Right lobe of liver (tissue), 6 donors: ENCODE data around the gene TSPAN32. TPM values are rescaled to one million over a fixed set of nuclear protein-coding genes. Genes with fewer than 3 reads are reported as not detected.
"Not testable (repeated sequence)": the region's sequence is repeated elsewhere in the genome, so short reads cannot be mapped to it uniquely, and the experiment has no call there.

Source experiments
- ATAC-seq, 4 donors: fragments of 200-7000 bp; cut with Tn5 transposase; one replicate each; pipeline ENCODE4 v1.9.1; 2020; ENCODE audit warnings: mild to moderate bottlenecking in 4 of 4, moderate library complexity in 4 of 4
- DNase-seq, 3 donors: peaks; one replicate each; pipeline ENCODE4 v3.0.0-alpha.2; 2020
- H3K27ac ChIP-seq, 3 donors: fragments of 200-600 bp; one replicate each; pipeline ENCODE4 v1.8.0; 2022
- H3K27me3 ChIP-seq, 2 donors: fragments of 200-600 bp; one replicate each; pipeline ENCODE4 v1.8.0; 2022
- H3K36me3 ChIP-seq, 4 donors: fragments of 200-600 bp; sonication (generic) in 1 of 4; one replicate each; pipeline versions ENCODE4 v1.5.1 to v1.8.0; 2017 to 2022; ENCODE audit warnings: control low read depth in 1 of 4
- H3K4me1 ChIP-seq, 4 donors: fragments of 200-600 bp; sonication (generic) in 1 of 4; one replicate each; pipeline versions ENCODE4 v1.5.1 to v1.8.0; 2017 to 2022; ENCODE audit warnings: control low read depth in 1 of 4
- H3K4me3 ChIP-seq, 3 donors: fragments of 200-600 bp; one replicate each; pipeline ENCODE4 v1.8.0; 2022
- H3K9me3 ChIP-seq, 4 donors: fragments of 200-600 bp; sonication (generic) in 1 of 4; one replicate each; pipeline versions ENCODE4 v1.5.1 to v1.8.0; 2017 to 2022; ENCODE audit warnings: control low read depth in 1 of 4
- POLR2A ChIP-seq: fragments of 450-650 bp; IDR thresholded peaks from one replicate; pipeline ENCODE4 v1.6.1; 2017; ENCODE audit warnings: antibody characterized with exemption, mild to moderate bottlenecking
- WGBS: methylation state at CpG from one replicate; pipeline ENCODE4 v1.1.6; 2018; ENCODE audit warnings: low coverage, low lambda C conversion rate; ENCODE audit not compliant: insufficient coverage; ENCODE audit errors: missing lambda C conversion rate; 5-methylcytosine and 5-hydroxymethylcytosine counted together
- intact Hi-C, 2 donors: fragments of 100-400 bp; cut with DNase I; formaldehyde crosslinking; loops; one replicate each; pipeline versions ENCODE4 v1.11.2 to v1.14.1; 2022
- total RNA-seq, 6 experiments: library from RNA; depleted of rRNA in 2 of 6; stranded (reverse); fragments of >200 nt in 2 of 6; fragmentation: NEBNext Ultra II Directional in 3 of 6; extraction: Animal tissue kit (Norgen Biotek cat#: 25700) in 3 of 6; gene quantifications; one replicate each; pipeline versions ENCODE4 v1.1.0 to v1.2.4, GENCODE V29; 2016 to 2023
- TF ChIP-seq, protein P1 (sequence below), 4 donors: fragments of 200-600 bp in 3 of 4; fragments of 450-650 bp in 1 of 4; IDR thresholded peaks; one replicate each; pipeline versions ENCODE4 v1.5.1 to v1.8.0; 2016 to 2022; ENCODE audit warnings: antibody characterized with exemption in 4 of 4, mild to moderate bottlenecking in 2 of 4
- donor health status: DM: no; HTN: yes; CAD: no.
- donor health status: DM: no; HTN: no; CAD: no.
- donor health status: DM: no; HTN: no; CAD: no.
- donor health status: DM: no; HTN: yes; CAD: no.
- donor health status: DM: no; HTN: yes; CAD: no.

TSPAN32 gene
- total RNA-seq, 6 experiments from 2014 or later, result 0.24 to 1.2 (median 0.63) TPM; not detected in 2

GRCh38 chr11:2276280-2277007 lies 25.4 kb upstream of the TSPAN32 start:
- TF ChIP-seq, protein P1, sequence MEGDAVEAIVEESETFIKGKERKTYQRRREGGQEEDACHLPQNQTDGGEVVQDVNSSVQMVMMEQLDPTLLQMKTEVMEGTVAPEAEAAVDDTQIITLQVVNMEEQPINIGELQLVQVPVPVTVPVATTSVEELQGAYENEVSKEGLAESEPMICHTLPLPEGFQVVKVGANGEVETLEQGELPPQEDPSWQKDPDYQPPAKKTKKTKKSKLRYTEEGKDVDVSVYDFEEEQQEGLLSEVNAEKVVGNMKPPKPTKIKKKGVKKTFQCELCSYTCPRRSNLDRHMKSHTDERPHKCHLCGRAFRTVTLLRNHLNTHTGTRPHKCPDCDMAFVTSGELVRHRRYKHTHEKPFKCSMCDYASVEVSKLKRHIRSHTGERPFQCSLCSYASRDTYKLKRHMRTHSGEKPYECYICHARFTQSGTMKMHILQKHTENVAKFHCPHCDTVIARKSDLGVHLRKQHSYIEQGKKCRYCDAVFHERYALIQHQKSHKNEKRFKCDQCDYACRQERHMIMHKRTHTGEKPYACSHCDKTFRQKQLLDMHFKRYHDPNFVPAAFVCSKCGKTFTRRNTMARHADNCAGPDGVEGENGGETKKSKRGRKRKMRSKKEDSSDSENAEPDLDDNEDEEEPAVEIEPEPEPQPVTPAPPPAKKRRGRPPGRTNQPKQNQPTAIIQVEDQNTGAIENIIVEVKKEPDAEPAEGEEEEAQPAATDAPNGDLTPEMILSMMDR (IDR thresholded peaks at IDR 0.05), result no peak
- TF ChIP-seq POLR2A, result no peak
- no peak overlapping the region for H3K27ac ChIP-seq
- 66% methylated on average over 10 of the region's 14 CpGs for WGBS
- no peak overlapping the region for H3K4me3 ChIP-seq
- no peaks in the 10 kb centered on the region for H3K9me3 ChIP-seq
- intact Hi-C loops, result no loop called here
- H3K4me1 ChIP-seq, result no peaks in the 10 kb centered on the region
- H3K36me3 ChIP-seq, result no peaks in the 10 kb centered on the region
- no peak for ATAC-seq
- DNase-seq, result no peak
- H3K27me3 ChIP-seq, result no peaks in the 10 kb centered on the region

DNA sequence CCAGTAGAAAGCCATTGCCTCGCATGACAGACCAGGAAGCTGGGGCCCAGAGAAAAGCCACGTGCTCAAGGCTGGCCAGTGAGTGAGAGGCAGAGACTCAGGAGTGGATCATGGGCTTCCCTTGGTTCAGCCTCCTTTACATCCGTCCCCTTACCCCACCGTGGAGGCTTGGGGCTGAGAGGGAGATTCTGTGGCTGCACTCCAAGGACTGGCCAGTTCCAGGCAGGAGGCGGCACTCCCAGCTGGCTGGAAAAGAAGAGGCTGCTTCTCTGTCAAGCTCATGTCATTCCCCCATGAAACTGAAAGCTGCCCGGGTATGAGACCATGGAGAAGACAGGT lies 24.8 kb upstream of the TSPAN32 start:
- WGBS, result 55% methylated on average over 3 of the region's 6 CpGs
- Histone ChIP-seq H3K9me3 (no peaks in the 10 kb centered on the region), H3K36me3 (no peaks in the 10 kb centered on the region), H3K4me3 (no peak overlapping the region), H3K27me3 (no peaks in the 10 kb centered on the region), H3K4me1 (no peaks in the 10 kb centered on the region), H3K27ac (no peak overlapping the region)
- TF ChIP-seq, protein P1 (IDR thresholded peaks at IDR 0.05), result no peak
- DNase-seq (no peak), ATAC-seq (peak in 1 of 4 donors; percentile 15)
- intact Hi-C loops, result no loop called here

GRCh38 chr11:2277933-2278523 lies 23.8 kb upstream of the TSPAN32 start:
- no peak for TF ChIP-seq POLR2A
- TF ChIP-seq, protein P1 (IDR thresholded peaks at IDR 0.05), result no peak
- 69% methylated on average over 5 of the region's 6 CpGs for WGBS
- Histone ChIP-seq H3K27me3 (no peaks in the 10 kb centered on the region), H3K9me3 (no peaks in the 10 kb centered on the region), H3K36me3 (no peaks in the 10 kb centered on the region), H3K4me3 (no peak overlapping the region), H3K27ac (no peak overlapping the region), H3K4me1 (no peaks in the 10 kb centered on the region)
- peak in 1 of 4 donors; percentile 31 for ATAC-seq
- intact Hi-C loops, result no loop called here
- no peak for DNase-seq

DNA sequence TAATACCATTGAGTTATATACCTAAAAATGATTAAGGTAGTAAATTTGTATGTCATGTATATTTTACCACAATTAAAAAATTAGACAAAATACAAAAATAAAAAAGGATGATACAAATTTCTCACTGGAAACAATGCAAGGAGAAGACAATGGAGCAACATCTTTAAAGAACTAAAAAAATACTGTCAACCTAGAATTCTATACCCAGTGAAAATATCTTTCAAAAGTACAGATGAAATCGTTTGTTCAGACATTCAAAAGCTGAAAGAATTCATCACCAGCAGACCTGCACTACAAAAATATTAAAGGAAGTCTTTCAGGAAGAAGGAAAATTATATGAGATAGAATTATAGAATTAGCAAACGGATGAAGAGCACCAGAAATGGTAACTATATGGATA lies 21.6 kb upstream of the TSPAN32 start:
- Histone ChIP-seq H3K27ac (no peak overlapping the region), H3K36me3 (no peaks in the 10 kb centered on the region), H3K4me3 (no peak overlapping the region), H3K4me1 (no peaks in the 10 kb centered on the region), H3K9me3 (no peaks in the 10 kb centered on the region), H3K27me3 (no peaks in the 10 kb centered on the region)
- no peak for TF ChIP-seq POLR2A
- TF ChIP-seq, protein P1 (IDR thresholded peaks at IDR 0.05), result no peak
- ATAC-seq (no peak), DNase-seq (no peak)
- intact Hi-C loops, result no loop called here
- WGBS, result 36% methylated on average over 2 of the region's 2 CpGs

- H3K27ac ChIP-seq, intact Hi-C loops, DNase-seq, ATAC-seq, H3K4me3 ChIP-seq, H3K4me1 ChIP-seq, H3K36me3 ChIP-seq, H3K9me3 ChIP-seq, H3K27me3 ChIP-seq: not testable (repeated sequence)
- 75% methylated on average over 4 of the region's 13 CpGs for WGBS
Measured at GRCh38 chr11:2286350-2286749, 15.5 kb upstream of the TSPAN32 start.
